Ovary (tissue), 9 donors: ENCODE measurements around the gene VENTX. TPM values are rescaled to one million over a fixed set of nuclear protein-coding genes. Genes with fewer than 3 reads are reported as not detected.

Experiments
- DNase-seq, 5 donors: peaks; one replicate each; pipeline ENCODE4 v3.0.0-alpha.2; 2019 to 2020
- H3K27ac ChIP-seq, 2 donors: fragments of 200-600 bp; one replicate each; pipeline versions ENCODE4 v1.5.1 to v1.8.0; 2019 to 2022
- H3K27me3 ChIP-seq: fragments of 200-600 bp; one replicate; pipeline ENCODE4 v1.8.0; 2022
- H3K36me3 ChIP-seq: fragments of 200-600 bp; sonication (generic); one replicate; pipeline ENCODE4 v1.5.1; 2019
- H3K4me1 ChIP-seq: one replicate; pipeline ENCODE4 v1.8.1; 2013; ENCODE audit warnings: mild to moderate bottlenecking, moderate library complexity; ENCODE audit not compliant: insufficient read depth
- H3K4me3 ChIP-seq: fragments of 200-600 bp; sonication (generic); one replicate; pipeline ENCODE4 v1.5.1; 2017
- H3K9me3 ChIP-seq, 2 donors: fragments of 200-600 bp in 1 of 2; sonication (generic) in 1 of 2; one replicate each; pipeline versions ENCODE4 v1.5.1 to v1.8.1; 2013 to 2019; ENCODE audit warnings: mild to moderate bottlenecking in 1 of 2, moderate library complexity in 1 of 2
- CTCF ChIP-seq, 3 donors: fragments of 450-650 bp in 2 of 3; fragments of 200-600 bp in 1 of 3; IDR thresholded peaks; one replicate each; pipeline versions ENCODE4 v1.5.1 to v1.8.0; 2016 to 2022; ENCODE audit warnings: antibody characterized with exemption in 3 of 3, mild to moderate bottlenecking in 1 of 3
- EP300 ChIP-seq: sonication (generic); formaldehyde crosslinking; IDR thresholded peaks from one replicate; pipeline ENCODE4 v1.6.1; 2017; ENCODE audit warnings: antibody characterized with exemption
- POLR2A ChIP-seq: fragments of 450-650 bp; IDR thresholded peaks from one replicate; pipeline ENCODE4 v1.6.1; 2017; ENCODE audit warnings: antibody characterized with exemption, mild to moderate bottlenecking, moderate library complexity
- WGBS, 3 donors: extraction: QIAGEN DNeasy Blood & Tissue Kit in 1 of 3; methylation state at CpG; one replicate each; pipeline versions ENCODE4 v1.1.5 to v1.1.7; 2013 to 2017; 5-methylcytosine and 5-hydroxymethylcytosine counted together
- intact Hi-C, 4 donors: fragments of 100-400 bp; cut with DNase I; formaldehyde crosslinking; loops; one replicate each; pipeline versions ENCODE4 v1.11.0 to v1.15.1; 2022 to 2023
- polyA plus RNA-seq, 2 donors: library from polyadenylated mRNA; stranded (reverse); fragments of 200-250 nt in 1 of 2; fragments of 350-450 nt in 1 of 2; fragmentation: Illumina TruSeq in 1 of 2; extraction: RNeasy Lipid Tissue Mini Kit (QIAGEN cat#74804) in 1 of 2; gene quantifications; one replicate each; pipeline ENCODE4 v1.2.3, GENCODE V29; 2013 to 2014
- total RNA-seq, 7 donors: library from RNA; depleted of rRNA in 2 of 7; stranded (reverse); fragments of >200 nt in 2 of 7; fragmentation: NEBNext Ultra II Directional in 3 of 7; extraction: Animal tissue kit (Norgen Biotek cat#: 25700) in 3 of 7; gene quantifications; one replicate each; pipeline versions ENCODE4 v1.1.0 to v1.2.4, GENCODE V29; 2016 to 2023
- donor health status: DM: no; HTN: no; CAD: no; lungs with moderate emphysema.
- donor health status: DM: no; HTN: no; CAD: no.
- donor health status: Bipolar disorder and iron deficiency.
- donor health status: DM: yes; HTN: yes; CAD: no.
- donor health status: DM: no; HTN: no; CAD: no.
- donor health status: DM: yes; HTN: yes; CAD: no.

Gene VENTX
- total and polyA plus RNA-seq, 9 donors = 0.23 to 2.2 (median 0.83) TPM

GRCh38 chr10:133241501-133242205 lies 4.0 kb downstream of the VENTX start:
- WGBS, 3 donors = 83 to 88% (median 85%) methylated on average over 25 of the region's 25 CpGs
- no peak for DNase-seq
- intact Hi-C loops = no loop called here
- H3K4me1 ChIP-seq = peaks cover 4% of the 10 kb centered on the region
- H3K27me3 ChIP-seq = peaks cover 5% of the 10 kb centered on the region
- H3K9me3 ChIP-seq = no peaks in the 10 kb centered on the region
- H3K36me3 ChIP-seq = no peaks in the 10 kb centered on the region
- no peak overlapping the region for H3K4me3 ChIP-seq
- H3K27ac ChIP-seq = no peak overlapping the region
- no peak for TF ChIP-seq POLR2A
- no peak for TF ChIP-seq EP300
- TF ChIP-seq CTCF (IDR thresholded peaks at IDR 0.05) = no peak

GRCh38 chr10:133242611-133243356 lies 5.1 kb downstream of the VENTX start:
- no peak for DNase-seq

GRCh38 chr10:133243593-133243992 lies 5.9 kb downstream of the VENTX start:
- 64 to 70% (median 66%) methylated on average over 14 of the region's 14 CpGs for WGBS, 3 donors
- DNase-seq = no peak

More at GRCh38 chr10:133242611-133243356, 5.1 kb downstream of the VENTX start:
- no peak overlapping the region for H3K4me3 ChIP-seq
- H3K9me3 ChIP-seq = no peaks in the 10 kb centered on the region
- no peaks in the 10 kb centered on the region for H3K27me3 ChIP-seq
- WGBS, 3 donors = 54 to 64% (median 54%) methylated on average over 27 of the region's 27 CpGs
- no peaks in the 10 kb centered on the region for H3K36me3 ChIP-seq
- peaks cover 4% of the 10 kb centered on the region for H3K4me1 ChIP-seq
- TF ChIP-seq POLR2A (no peak), EP300 (no peak), CTCF (IDR thresholded peaks at IDR 0.05) (no peak)
- no peak overlapping the region for H3K27ac ChIP-seq
- intact Hi-C loops = no loop called here

More at GRCh38 chr10:133243593-133243992, 5.9 kb downstream of the VENTX start:
- H3K36me3 ChIP-seq = no peaks in the 10 kb centered on the region
- no peaks in the 10 kb centered on the region for H3K27me3 ChIP-seq
- peaks cover 10% of the 10 kb centered on the region for H3K4me1 ChIP-seq
- intact Hi-C loops = no loop called here
- H3K9me3 ChIP-seq = no peaks in the 10 kb centered on the region
- H3K4me3 ChIP-seq = no peak overlapping the region
- TF ChIP-seq CTCF (IDR thresholded peaks at IDR 0.05) (no peak), POLR2A (no peak), EP300 (no peak)
- H3K27ac ChIP-seq = no peak overlapping the region
